IMR-90 (cell line): ENCODE results near the gene KIF16B. TPM values are rescaled to one million over a fixed set of nuclear protein-coding genes. Genes with fewer than 3 reads are reported as not detected.

ENCODE experiments used
- ATAC-seq: fragments of 200-7000 bp; cut with Tn5 transposase; 2 replicates; pipeline ENCODE4 v1.9.1; 2020; ENCODE audit warnings: low read depth, mild to moderate bottlenecking, moderate library complexity
- BruUV-seq: library from RNA; stranded (reverse); fragments of 400-500 nt; replicated peaks from 2 replicates; lab custom pipeline; 2021; lab: Mats Ljungman, UMichigan
- CTCF ChIA-PET: fragments of 300-600 bp; formaldehyde crosslinking; extraction: SDS; loops from one replicate; lab custom pipeline; 2021; ENCODE audit warnings: antibody characterized with exemption; lab: Yijun Ruan, JAX
- POLR2A ChIA-PET: fragments of 300-600 bp; sonication (Branson Sonifier 250); formaldehyde crosslinking; loops from one replicate; lab custom pipeline; 2022; ENCODE audit warnings: antibody characterized with exemption; ENCODE audit not compliant: unreplicated experiment; lab: Charles Lee
- DNase-seq: peaks from one replicate; pipeline ENCODE4 v3.0.0; 2013
- H2AFZ ChIP-seq: replicated peaks from 2 replicates; pipeline ENCODE3; 2013; ENCODE audit warnings: low read length, mild to moderate bottlenecking; ENCODE audit not compliant: poor library complexity
- H2AK5ac ChIP-seq: 2 replicates; pipeline ENCODE4 v1.6.1; 2013; ENCODE audit warnings: low read depth, low read length, inconsistent platforms
- H2AK9ac ChIP-seq: replicated peaks from 2 replicates; pipeline ENCODE3; 2013; ENCODE audit warnings: mild to moderate bottlenecking, low read depth, low read length, moderate library complexity; ENCODE audit not compliant: poor library complexity
- H2BK120ac ChIP-seq: 2 replicates; pipeline ENCODE4 v1.6.1; 2013; ENCODE audit warnings: low read depth, low read length, inconsistent platforms
- H2BK15ac ChIP-seq: 3 replicates; pipeline ENCODE4 v1.6.1; 2013; ENCODE audit warnings: low read depth, low read length, inconsistent platforms
- H2BK20ac ChIP-seq: 2 replicates; pipeline ENCODE4 v1.6.1; 2013; ENCODE audit warnings: low read depth, mild to moderate bottlenecking, inconsistent platforms, low read length, moderate library complexity
- H2BK5ac ChIP-seq: 2 replicates; pipeline ENCODE4 v1.6.1; 2013; ENCODE audit warnings: mild to moderate bottlenecking, low read depth, low read length, inconsistent platforms; ENCODE audit not compliant: poor library complexity, severe bottlenecking
- H3K14ac ChIP-seq: replicated peaks from 2 replicates; pipeline ENCODE4 v1.6.1; 2013; ENCODE audit warnings: low read depth, low read length, inconsistent platforms
- H3K18ac ChIP-seq: 2 replicates; pipeline ENCODE4 v1.6.1; 2013; ENCODE audit warnings: low read depth, low read length, control low read depth
- H3K23ac ChIP-seq: 2 replicates; pipeline ENCODE4 v1.6.1; 2013; ENCODE audit warnings: low read depth, low read length, inconsistent platforms
- H3K27ac ChIP-seq: 2 replicates; pipeline ENCODE4 v1.5.1; 2013; ENCODE audit warnings: mild to moderate bottlenecking, control low read depth, low read length; ENCODE audit not compliant: insufficient read depth
- H3K27me3 ChIP-seq: 2 replicates; pipeline ENCODE4 v1.6.1; 2013; ENCODE audit warnings: low read length; ENCODE audit not compliant: control insufficient read depth, insufficient read depth
- H3K36me3 ChIP-seq: 2 replicates; pipeline ENCODE4 v1.6.1; 2013; ENCODE audit warnings: low read length, mixed read lengths; ENCODE audit not compliant: control insufficient read depth, insufficient read depth
- H3K4ac ChIP-seq: 2 replicates; pipeline ENCODE4 v1.6.1; 2013; ENCODE audit warnings: low read depth, low read length, inconsistent platforms
- H3K4me1 ChIP-seq: 2 replicates; pipeline ENCODE4 v1.6.1; 2013; ENCODE audit warnings: low read length, mixed read lengths; ENCODE audit not compliant: control insufficient read depth, insufficient read depth
- H3K4me2 ChIP-seq: 2 replicates; pipeline ENCODE4 v1.6.1; 2013; ENCODE audit warnings: low read depth, mild to moderate bottlenecking, control low read depth, low read length, moderate library complexity
- H3K4me3 ChIP-seq: 2 replicates; pipeline ENCODE4 v1.5.1; 2013; ENCODE audit warnings: low read depth, mild to moderate bottlenecking, control low read depth, low read length, moderate library complexity; ENCODE audit not compliant: insufficient read depth
- H3K56ac ChIP-seq: 2 replicates; pipeline ENCODE4 v1.6.1; 2013; ENCODE audit warnings: low read length, inconsistent platforms; ENCODE audit not compliant: insufficient read depth; ENCODE audit errors: extremely low read depth
- H3K79me1 ChIP-seq, 2 experiments: 2 replicates each; pipeline ENCODE4 v1.6.1; 2013; ENCODE audit warnings: low read length in 2 of 2, inconsistent platforms in 1 of 2, low read depth in 1 of 2
- H3K9ac ChIP-seq: 2 replicates; pipeline ENCODE4 v1.6.1; 2013; ENCODE audit warnings: low read depth, low read length, control low read depth
- H3K9me1 ChIP-seq: 2 replicates; pipeline ENCODE4 v1.6.1; 2013; ENCODE audit warnings: low read length, inconsistent platforms; ENCODE audit not compliant: insufficient read depth
- H3K9me3 ChIP-seq: 2 replicates; pipeline ENCODE4 v1.6.1; 2013; ENCODE audit warnings: low read length; ENCODE audit not compliant: control insufficient read depth, insufficient read depth
- H4K20me1 ChIP-seq: 2 replicates; pipeline ENCODE4 v1.6.1; 2013; ENCODE audit warnings: low read length, inconsistent platforms; ENCODE audit not compliant: insufficient read depth
- H4K5ac ChIP-seq: 2 replicates; pipeline ENCODE4 v1.6.1; 2013; ENCODE audit warnings: mild to moderate bottlenecking, low read depth, low read length, control low read depth
- H4K8ac ChIP-seq, 2 experiments: 2 replicates each; pipeline ENCODE4 v1.6.1; 2013; ENCODE audit warnings: low read depth in 2 of 2, low read length in 2 of 2, control low read depth in 1 of 2, inconsistent platforms in 1 of 2
- H4K91ac ChIP-seq: 2 replicates; pipeline ENCODE4 v1.6.1; 2013; ENCODE audit warnings: low read depth, low read length, inconsistent platforms; ENCODE audit not compliant: insufficient read depth
- CHD1 ChIP-seq: IDR thresholded peaks from 2 replicates; pipeline ENCODE4 v1.6.1; 2012; ENCODE audit warnings: low read depth, low read length, improper control_type of control experiment
- WGBS, 2 experiments: methylation state at CpG; one replicate each; pipeline versions ENCODE4 v1.1.5 to v1.1.7; 2013; ENCODE audit warnings: missing lambda C conversion rate in 2 of 2; ENCODE audit not compliant: insufficient read length in 1 of 2; ENCODE audit errors: extremely low coverage in 2 of 2; 5-methylcytosine and 5-hydroxymethylcytosine counted together
- dilution Hi-C: fragments of 300-500 bp; cut with HindIII; formaldehyde crosslinking; loops from one replicate; pipeline ENCODE4 v1.14.3; 2018; ENCODE audit warnings: low sequenced_read_pairs; ENCODE audit not compliant: unreplicated experiment
- in situ Hi-C: fragments of 300-500 bp; cut with MboI; formaldehyde crosslinking; loops from 3 replicates; pipeline ENCODE4 v1.14.3; 2019; ENCODE audit warnings: low sequenced_read_pairs, inconsistent platforms, mixed read lengths
- intact Hi-C: fragments of 100-400 bp; cut with micrococcal nuclease; formaldehyde crosslinking; loops from 2 replicates; pipeline ENCODE4 v1.10.0; 2022
- polyA plus RNA-seq, 3 experiments: library from polyadenylated mRNA; depleted of rRNA; stranded (reverse); fragments of >200 nt; gene quantifications; 2 replicates each; pipeline ENCODE4 v1.2.3, GENCODE V29; 2012; ENCODE audit warnings: low replicate concordance in 1 of 3
- total RNA-seq: library from RNA; depleted of rRNA; stranded (reverse); fragments of >200 nt; gene quantifications from 2 replicates; pipeline ENCODE4 v1.2.3, GENCODE V29; 2012

Gene KIF16B
- total and polyA plus RNA-seq, 2 of the 4 experiments (the other 2 are of a cell fraction): 4.7 to 10.0 TPM

GRCh38 chr20:16446991-16447390 is 126.3 kb downstream of the KIF16B start:
- TF ChIP-seq CHD1: no peak
- H2AK9ac ChIP-seq: no peak overlapping the region
- in situ Hi-C loops (no loop called here), intact Hi-C loops (no loop called here), dilution Hi-C loops (no loop called here)
- H3K4ac ChIP-seq: no peak overlapping the region
- no peak overlapping the region for H4K5ac ChIP-seq
- no peak overlapping the region for H4K8ac ChIP-seq
- H3K4me1 ChIP-seq: no peaks in the 10 kb centered on the region
- no peak overlapping the region for H3K56ac ChIP-seq
- no peak overlapping the region for H3K18ac ChIP-seq
- H3K4me3 ChIP-seq: no peak overlapping the region
- POLR2A ChIA-PET: no interaction called here
- H2BK5ac ChIP-seq: no peak overlapping the region
- DNase-seq (no peak), ATAC-seq (no peak)
- CTCF ChIA-PET: interaction anchor here (0.6 to 1.2 kb wide), 2 partner anchors 10 to 49 kb away, joined by 3 read pairs; no protein-coding TSS in a partner anchor
- H2AFZ ChIP-seq: no peak overlapping the region
- WGBS, 2 experiments: no CpG with 5 or more reads among the region's 3 CpGs
- H3K14ac ChIP-seq: no peak overlapping the region
- no peaks in the 10 kb centered on the region; a peak in 1 of 4 replicates for H3K79me1 ChIP-seq
- H2BK20ac ChIP-seq: no peak overlapping the region
- H3K9me1 ChIP-seq: peaks cover 3% of the 10 kb centered on the region; the same call in 1 of the 2 replicates
- H3K9ac ChIP-seq: no peak overlapping the region
- H3K9me3 ChIP-seq: no peaks in the 10 kb centered on the region
- no peak overlapping the region for H2AK5ac ChIP-seq
- no peak overlapping the region for H3K4me2 ChIP-seq
- H3K36me3 ChIP-seq: no peaks in the 10 kb centered on the region
- H2BK120ac ChIP-seq: no peak overlapping the region
- no peaks in the 10 kb centered on the region for H4K20me1 ChIP-seq
- no peak overlapping the region for H3K23ac ChIP-seq
- H3K27me3 ChIP-seq: no peaks in the 10 kb centered on the region
- no peak overlapping the region for H3K27ac ChIP-seq
- H2BK15ac ChIP-seq: no peak overlapping the region
- BruUV-seq: no TSS peak
- no peak overlapping the region for H4K91ac ChIP-seq
